Spleen (tissue), 13 donors: ENCODE data around the gene LRRC37A2. TPM values are rescaled to one million over a fixed set of nuclear protein-coding genes. Genes with fewer than 3 reads are reported as not detected.
A peak's percentile ranks its signal among the peaks of the same experiment; 100 is the strongest.
"Not testable (repeated sequence)": the region's sequence is repeated elsewhere in the genome, so short reads cannot be mapped to it uniquely, and the experiment has no call there.

Experiments used
- DNase-seq: peaks from one replicate; pipeline ENCODE4 v3.0.0-alpha.2; 2020
- H3K27ac ChIP-seq, 8 donors: fragments of 200-600 bp; sonication (generic) in 7 of 8; 1 replicate in 4 of 8; 2 replicates in 4 of 8; pipeline versions ENCODE4 v1.5.0 to v1.8.0; 2016 to 2021; ENCODE audit warnings: inconsistent platforms in 4 of 8, mild to moderate bottlenecking in 4 of 8, moderate library complexity in 1 of 8
- H3K27me3 ChIP-seq, 7 donors: fragments of 200-600 bp; sonication (generic) in 6 of 7; replicated peaks in 1 of 7; 1 replicate in 4 of 7; 2 replicates in 3 of 7; pipeline versions ENCODE4 v1.5.0 to v1.8.0; 2016 to 2021; ENCODE audit warnings: inconsistent platforms in 3 of 7, mild to moderate bottlenecking in 1 of 7
- H3K36me3 ChIP-seq, 6 donors: fragments of 200-600 bp; sonication (generic) in 5 of 6; 1 replicate in 4 of 6; 2 replicates in 2 of 6; pipeline versions ENCODE4 v1.5.0 to v1.8.0; 2016 to 2021; ENCODE audit warnings: inconsistent platforms in 2 of 6
- H3K4me1 ChIP-seq, 6 donors: fragments of 200-600 bp; sonication (generic) in 5 of 6; 1 replicate in 3 of 6; 2 replicates in 3 of 6; pipeline versions ENCODE4 v1.5.0 to v1.8.0; 2016 to 2021; ENCODE audit warnings: inconsistent platforms in 3 of 6
- H3K4me3 ChIP-seq, 8 donors: fragments of 200-600 bp; sonication (generic) in 7 of 8; 1 replicate in 4 of 8; 2 replicates in 4 of 8; pipeline versions ENCODE4 v1.5.0 to v1.8.0; 2016 to 2021; ENCODE audit warnings: inconsistent platforms in 4 of 8, mild to moderate bottlenecking in 4 of 8, moderate library complexity in 2 of 8
- H3K9me3 ChIP-seq, 8 donors: fragments of 200-600 bp; sonication (generic) in 7 of 8; 1 replicate in 4 of 8; 2 replicates in 4 of 8; pipeline versions ENCODE4 v1.5.0 to v1.8.0; 2016 to 2021; ENCODE audit warnings: inconsistent platforms in 4 of 8
- WGBS, 5 donors: extraction: QIAGEN DNeasy Blood & Tissue Kit in 3 of 5; methylation state at CpG; one replicate each; pipeline versions ENCODE4 v1.1.5 to v1.1.7; 2013 to 2018; 5-methylcytosine and 5-hydroxymethylcytosine counted together
- intact Hi-C: fragments of 100-400 bp; cut with DNase I; formaldehyde crosslinking; loops from one replicate; pipeline ENCODE4 v1.15.0; 2023; ENCODE audit warnings: low total_unique reads
- long read RNA-seq, 2 donors: transcript quantifications; one replicate each; lab custom pipeline, GENCODE V29; 2026
- polyA plus RNA-seq, 3 donors: library from polyadenylated mRNA; stranded (reverse); fragments of 200-250 nt; gene quantifications; one replicate each; pipeline ENCODE4 v1.2.1, GENCODE V29; 2013
- total RNA-seq, 7 donors: library from RNA; depleted of rRNA in 3 of 7; stranded (reverse); fragments of >200 nt in 3 of 7; fragmentation: NEBNext Ultra II Directional in 4 of 7; extraction: Animal tissue kit (Norgen Biotek cat#: 25700) in 4 of 7; gene quantifications; one replicate each; pipeline versions ENCODE4 v1.1.0 to v1.2.1, GENCODE V29; 2016 to 2021
- donor health status: healthy with polysubstance abuse.
- donor health status: DM: no; HTN: no; CAD: no; lungs with moderate emphysema.
- donor health status: DM: no; HTN: no; CAD: no.
- donor health status: Bipolar disorder and iron deficiency.
- donor health status: healthy.
- donor health status: DM: no; HTN: no; CAD: no.
- donor health status: DM: yes; HTN: yes; CAD: no.

Gene LRRC37A2
- total RNA-seq (10 to 100 TPM; 10.4 to 38.2 (median 24.1) TPM), polyA plus RNA-seq (1 to 10 TPM; 2.9 to 5.0 (median 3.2) TPM)
- long read RNA-seq, donor 1, partial matches to known transcripts, result 8 of 12 reads
- long read RNA-seq, donor 1, other reads (novel, unspliced or antisense), result 0 of 12 reads
- long read RNA-seq, donor 2, partial matches to known transcripts, result 0 of 3 reads
- long read RNA-seq, donor 2, other reads (novel, unspliced or antisense), result 0 of 3 reads

- intact Hi-C loops, DNase-seq, H3K9me3 ChIP-seq, H3K36me3 ChIP-seq, H3K27me3 ChIP-seq, H3K27ac ChIP-seq, H3K4me3 ChIP-seq, H3K4me1 ChIP-seq: not testable (repeated sequence)
- 97 to 100% (median 98%) methylated on average over 2 to 3 of the region's 11 CpGs; no CpG with 5 or more reads in 2 of the 5 donors for WGBS, 5 donors
These were observed at the start of gene LRRC37A2 for GRCh38 chr17:46512168-46512567. Gene LRRC37A2, plus strand, starts transcription at chr17:46512468. Its CDS starts 245 bp downstream, at chr17:46512713.

DNA sequence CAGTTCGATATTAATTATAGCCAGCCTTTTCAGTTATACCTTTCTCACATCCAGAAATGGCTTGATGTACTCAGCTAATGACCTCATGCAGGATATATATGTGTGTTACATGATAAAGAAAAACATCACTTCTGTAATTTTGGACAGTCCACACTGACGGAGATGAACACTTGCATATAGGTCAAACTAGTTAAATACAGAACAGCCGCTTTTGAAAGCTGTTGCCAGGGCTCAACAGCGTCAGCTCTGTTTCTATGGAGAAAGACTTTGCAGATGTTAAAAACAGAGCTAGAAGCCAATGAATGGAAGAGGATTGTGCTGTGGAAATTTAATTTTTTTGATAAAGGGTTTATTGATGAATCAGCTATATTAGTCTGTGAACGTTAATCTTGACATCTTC, 44.6 kb upstream of the LRRC37A2 start:
- H3K27ac ChIP-seq, H3K36me3 ChIP-seq, H3K4me3 ChIP-seq, H3K27me3 ChIP-seq, DNase-seq, H3K4me1 ChIP-seq, H3K9me3 ChIP-seq, intact Hi-C loops: not testable (repeated sequence)
- WGBS, 5 donors, result 86 to 97% (median 95%) methylated on average over 1 to 3 of the region's 5 CpGs; no CpG with 5 or more reads in 2 of the 5 donors

DNA sequence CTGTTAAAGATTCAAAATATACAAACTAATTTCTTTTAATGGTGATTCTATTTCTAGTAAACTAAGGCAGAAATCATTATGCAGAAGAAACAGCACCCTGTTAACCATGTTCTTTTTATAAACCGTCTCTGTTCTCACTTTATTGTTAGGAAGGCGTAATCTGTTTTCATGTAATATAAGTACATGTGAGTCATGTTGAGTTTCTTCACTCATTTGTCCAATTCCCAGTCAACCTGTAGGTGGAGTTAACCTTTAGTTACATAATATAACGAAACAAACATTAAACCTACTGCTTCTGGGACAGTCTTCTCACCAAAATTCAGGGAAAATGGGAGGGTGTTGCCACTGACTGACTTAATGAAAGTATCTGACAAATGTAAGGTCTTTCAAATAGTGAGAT, 37.8 kb upstream of the LRRC37A2 start:
- not testable (repeated sequence) for DNase-seq

DNA sequence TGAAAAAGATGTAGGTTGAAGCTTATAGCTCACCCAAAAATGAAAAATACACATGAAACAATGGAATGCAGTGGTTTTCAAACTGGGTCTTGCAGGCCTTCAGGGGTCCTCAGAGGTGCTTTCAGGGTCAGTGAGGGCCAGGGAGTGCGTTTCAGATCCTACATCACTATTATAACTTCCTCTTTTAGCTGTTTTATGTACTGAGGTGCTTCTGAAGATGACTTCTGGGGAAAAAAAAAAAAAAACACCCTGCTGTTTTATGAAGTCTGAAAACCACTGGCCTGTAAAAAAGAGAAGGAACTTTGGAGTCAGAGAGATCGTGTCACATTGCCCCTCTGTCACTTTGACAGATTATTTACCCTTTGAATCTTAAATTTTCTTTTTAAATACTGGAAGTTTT, 36.7 kb upstream of the LRRC37A2 start:
- H3K36me3 ChIP-seq, H3K4me3 ChIP-seq, H3K27ac ChIP-seq, DNase-seq, intact Hi-C loops, H3K4me1 ChIP-seq, H3K27me3 ChIP-seq, H3K9me3 ChIP-seq: not testable (repeated sequence)
- WGBS, 5 donors, result 31 to 33% (median 31%) methylated on average over 1 of the region's 2 CpGs; no CpG with 5 or more reads in 2 of the 5 donors

More for the DNA sequence above, 37.8 kb upstream of the LRRC37A2 start:
- H3K36me3 ChIP-seq, H3K9me3 ChIP-seq, H3K27me3 ChIP-seq, H3K4me3 ChIP-seq, H3K4me1 ChIP-seq, H3K27ac ChIP-seq, intact Hi-C loops: not testable (repeated sequence)
- 50 to 88% (median 83%) methylated on average over 1 of the region's 3 CpGs; no CpG with 5 or more reads in 2 of the 5 donors for WGBS, 5 donors

- intact Hi-C loops, H3K27me3 ChIP-seq, H3K4me1 ChIP-seq, H3K36me3 ChIP-seq, H3K9me3 ChIP-seq, H3K4me3 ChIP-seq, DNase-seq, H3K27ac ChIP-seq: not testable (repeated sequence)
- no CpG with 5 or more reads among the region's 3 CpGs for WGBS, 5 donors
These were observed 33.4 kb upstream of the LRRC37A2 start for GRCh38 chr17:46478823-46479222.

- intact Hi-C loops, H3K4me1 ChIP-seq, H3K9me3 ChIP-seq, H3K27me3 ChIP-seq, H3K27ac ChIP-seq, DNase-seq, H3K4me3 ChIP-seq, H3K36me3 ChIP-seq: not testable (repeated sequence)
- WGBS, 5 donors, result no CpG with 5 or more reads among the region's 2 CpGs
These were observed 31.0 kb upstream of the LRRC37A2 start for GRCh38 chr17:46481310-46481709.

DNA sequence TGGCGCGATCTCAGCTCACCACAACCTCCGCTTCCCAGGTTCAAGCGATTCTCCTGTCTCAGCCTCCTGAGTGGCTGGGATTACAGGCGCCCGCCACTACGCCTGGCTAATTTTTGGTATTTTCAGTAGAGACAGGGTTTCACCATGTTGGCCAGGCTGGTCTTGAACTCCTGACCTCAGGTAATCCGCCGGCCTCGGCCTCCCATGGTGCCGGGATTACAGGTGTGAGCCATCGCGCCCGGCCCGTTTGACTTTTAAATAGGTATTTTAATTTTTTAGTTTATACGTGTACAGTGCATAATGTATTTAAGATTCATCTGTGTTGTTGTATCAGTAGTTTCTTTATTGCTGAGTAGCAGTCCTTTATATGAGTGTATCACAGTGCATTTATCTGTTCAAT, 20.2 kb upstream of the LRRC37A2 start:
- 96 to 99% (median 98%) methylated on average over 11 to 12 of the region's 16 CpGs for WGBS, 5 donors
- peaks cover 0 to 32% (median 0%) of the 10 kb centered on the region in 6 donors for H3K36me3 ChIP-seq
- intact Hi-C loops, H3K27ac ChIP-seq, DNase-seq, H3K4me1 ChIP-seq, H3K9me3 ChIP-seq, H3K4me3 ChIP-seq, H3K27me3 ChIP-seq: not testable (repeated sequence)

GRCh38 chr17:46499437-46500139, 12.7 kb upstream of the LRRC37A2 start:
- H3K27ac ChIP-seq, H3K4me3 ChIP-seq, H3K27me3 ChIP-seq, intact Hi-C loops, H3K9me3 ChIP-seq, H3K4me1 ChIP-seq, DNase-seq: not testable (repeated sequence)
- H3K36me3 ChIP-seq, result peaks cover 0 to 29% (median 2%) of the 10 kb centered on the region in 6 donors
- WGBS, 5 donors, result no CpG with 5 or more reads among the region's 6 CpGs

DNA sequence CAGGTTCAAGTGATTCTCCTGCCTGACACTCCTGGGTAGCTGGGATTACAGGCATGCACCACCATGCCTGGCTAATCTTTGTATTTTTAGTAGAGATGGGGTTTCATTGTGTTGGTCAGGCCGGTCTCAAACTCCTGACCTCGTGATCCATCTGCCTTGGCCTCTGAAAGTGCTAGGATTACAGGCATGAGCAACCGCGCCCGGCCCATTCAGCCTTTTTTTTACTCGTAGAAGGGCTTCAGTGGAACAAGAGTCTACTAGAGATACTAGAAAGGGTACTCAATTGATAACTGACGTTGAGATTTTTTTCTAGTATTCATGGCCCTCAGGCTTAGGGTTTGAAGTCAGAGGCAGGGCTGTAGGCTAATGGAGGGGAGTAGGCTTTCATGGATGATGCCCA, 6.4 kb upstream of the LRRC37A2 start:
- DNase-seq, H3K4me3 ChIP-seq, H3K4me1 ChIP-seq, H3K9me3 ChIP-seq, intact Hi-C loops, H3K27ac ChIP-seq, H3K27me3 ChIP-seq: not testable (repeated sequence)
- H3K36me3 ChIP-seq, result peaks cover 0 to 20% (median 2%) of the 10 kb centered on the region in 6 donors
- WGBS, 5 donors, result 94 to 100% (median 97%) methylated on average over 5 to 7 of the region's 7 CpGs

DNA sequence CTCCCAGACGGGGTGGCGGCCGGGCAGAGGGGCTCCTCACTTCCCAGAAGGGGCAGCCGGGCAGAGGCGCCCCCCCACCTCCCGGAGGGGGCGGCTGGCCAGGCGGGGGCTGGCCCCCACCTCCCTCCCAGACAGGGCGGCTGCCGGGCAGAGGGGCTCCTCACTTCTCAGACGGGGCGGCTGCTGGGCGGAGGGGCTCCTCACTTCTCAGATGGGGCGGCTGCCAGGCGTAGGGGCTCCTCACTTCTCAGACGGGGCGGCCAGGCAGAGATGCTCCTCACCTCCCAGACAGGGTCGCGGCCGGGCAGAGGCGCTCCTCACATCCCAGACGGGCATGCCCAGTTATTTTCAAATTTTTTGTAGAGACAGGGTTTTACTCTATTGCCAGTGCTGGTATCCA, 22.4 kb downstream of the LRRC37A2 start:
- H3K36me3 ChIP-seq, H3K27me3 ChIP-seq, intact Hi-C loops, H3K9me3 ChIP-seq, H3K27ac ChIP-seq, H3K4me3 ChIP-seq, H3K4me1 ChIP-seq: not testable (repeated sequence)
- 93 to 99% (median 95%) methylated on average over 10 to 22 of the region's 22 CpGs for WGBS, 5 donors
- peak; percentile 71 for DNase-seq

DNA sequence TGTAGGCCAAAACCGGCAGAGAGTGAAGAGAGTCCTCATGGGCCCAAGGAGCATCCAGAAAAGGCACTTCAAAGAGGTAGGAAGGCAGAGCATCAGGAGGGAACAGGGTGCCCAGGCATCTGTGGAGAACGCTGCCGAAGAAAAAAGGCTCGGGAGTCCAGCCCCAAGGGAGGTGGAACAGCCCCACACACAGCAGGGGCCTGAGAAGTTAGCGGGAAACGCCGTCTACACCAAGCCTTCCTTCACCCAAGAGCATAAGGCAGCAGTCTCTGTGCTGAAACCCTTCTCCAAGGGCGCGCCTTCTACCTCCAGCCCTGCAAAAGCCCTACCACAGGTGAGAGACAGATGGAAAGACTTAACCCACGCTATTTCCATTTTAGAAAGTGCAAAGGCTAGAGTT, 36.3 kb downstream of the LRRC37A2 start:
- H3K36me3 ChIP-seq, result peaks cover 0 to 22% (median 4%) of the 10 kb centered on the region in 6 donors
- H3K4me3 ChIP-seq, H3K9me3 ChIP-seq, intact Hi-C loops, H3K27ac ChIP-seq, H3K27me3 ChIP-seq, H3K4me1 ChIP-seq: not testable (repeated sequence)
- WGBS, 5 donors, result 90 to 97% (median 94%) methylated on average over 9 of the region's 10 CpGs
- DNase-seq, result peak; percentile 18
